Stomach (tissue), 9 donors: ENCODE results near the gene C19orf25. TPM values are rescaled to one million over a fixed set of nuclear protein-coding genes. Genes with fewer than 3 reads are reported as not detected.

ENCODE experiments used
- DNase-seq, 2 donors: peaks; one replicate each; pipeline versions ENCODE4 v3.0.0 to v3.0.0-alpha.2; 2013 to 2019
- H3K27ac ChIP-seq, 5 donors: fragments of 200-600 bp in 4 of 5; sonication (generic) in 4 of 5; one replicate each; pipeline ENCODE4 v1.5.1; 2013 to 2019; ENCODE audit warnings: mild to moderate bottlenecking in 1 of 5, moderate library complexity in 1 of 5
- H3K27me3 ChIP-seq, 3 donors: fragments of 200-600 bp; sonication (generic); one replicate each; pipeline ENCODE4 v1.5.1; 2017 to 2019; ENCODE audit warnings: mixed run types in 1 of 3
- H3K36me3 ChIP-seq, 4 donors: fragments of 200-600 bp; sonication (generic); 1 replicate in 3 of 4; 2 replicates in 1 of 4; pipeline ENCODE4 v1.5.1; 2016 to 2019
- H3K4me1 ChIP-seq, 4 donors: fragments of 200-600 bp; sonication (generic); one replicate each; pipeline ENCODE4 v1.5.1; 2016 to 2019
- H3K4me3 ChIP-seq, 4 donors: fragments of 200-600 bp; sonication (generic) in 3 of 4; one replicate each; pipeline ENCODE4 v1.5.1; 2016 to 2019; ENCODE audit warnings: mild to moderate bottlenecking in 1 of 4
- H3K9me3 ChIP-seq, 4 donors: fragments of 200-600 bp; sonication (generic); one replicate each; pipeline ENCODE4 v1.5.1; 2016 to 2019
- CTCF ChIP-seq, 7 experiments: fragments of 450-650 bp in 4 of 7; fragments of 200-600 bp in 3 of 7; sonication (generic) in 3 of 7; IDR thresholded peaks; one replicate each; pipeline ENCODE4 v1.5.1; 2016 to 2019; ENCODE audit warnings: antibody characterized with exemption in 7 of 7, control low read depth in 2 of 7, mild to moderate bottlenecking in 1 of 7
- EP300 ChIP-seq: sonication (generic); formaldehyde crosslinking; IDR thresholded peaks from one replicate; pipeline ENCODE4 v1.6.1; 2017; ENCODE audit warnings: antibody characterized with exemption
- POLR2A ChIP-seq, 4 donors: fragments of 450-650 bp; IDR thresholded peaks; one replicate each; pipeline ENCODE4 v1.6.1; 2016; ENCODE audit warnings: antibody characterized with exemption in 4 of 4, control low read depth in 2 of 4, mild to moderate bottlenecking in 1 of 4, moderate library complexity in 1 of 4
- POLR2AphosphoS5 ChIP-seq, 3 donors: sonication (generic); formaldehyde crosslinking; IDR thresholded peaks; one replicate each; pipeline ENCODE4 v1.6.1; 2016; ENCODE audit warnings: antibody characterized with exemption in 3 of 3
- WGBS, 5 donors: extraction: QIAGEN DNeasy Blood & Tissue Kit in 3 of 5; methylation state at CpG; one replicate each; pipeline versions ENCODE4 v1.1.5 to v1.1.7; 2013 to 2018; 5-methylcytosine and 5-hydroxymethylcytosine counted together
- intact Hi-C: fragments of 100-400 bp; cut with DNase I; formaldehyde crosslinking; loops from one replicate; pipeline ENCODE4 v1.15.1; 2023; ENCODE audit warnings: low total_unique reads
- polyA plus RNA-seq, 3 donors: library from polyadenylated mRNA; stranded (reverse); fragments of 200-250 nt; gene quantifications; one replicate each; pipeline ENCODE4 v1.2.3, GENCODE V29; 2013
- total RNA-seq, 5 donors: library from RNA; depleted of rRNA; stranded (reverse); fragments of >200 nt; gene quantifications; one replicate each; pipeline versions ENCODE4 v1.1.0 to v1.2.3, GENCODE V29; 2014 to 2016
- donor health status: healthy with polysubstance abuse.
- donor health status: Bipolar disorder and iron deficiency.
- donor health status: healthy.

The C19orf25 gene
- total and polyA plus RNA-seq, 8 donors = 5.4 to 84.3 (median 29.1) TPM

- no peaks in the 10 kb centered on the region for H3K27me3 ChIP-seq
- peaks cover 68 to 100% (median 100%) of the 10 kb centered on the region in 4 donors for H3K36me3 ChIP-seq
- no peak overlapping the region for H3K4me3 ChIP-seq
- H3K9me3 ChIP-seq = no peaks in the 10 kb centered on the region
- peaks cover 12 to 30% (median 15%) of the 10 kb centered on the region in 4 donors for H3K4me1 ChIP-seq
- no peak for DNase-seq
- 92 to 94% (median 92%) methylated on average over 23 to 27 of the region's 27 CpGs for WGBS, 5 donors
- H3K27ac ChIP-seq = no peak overlapping the region
- no peak for TF ChIP-seq POLR2A (IDR thresholded peaks at IDR 0.05)
- TF ChIP-seq EP300 = no peak
- TF ChIP-seq POLR2AphosphoS5 (IDR thresholded peaks at IDR 0.05) = no peak
- intact Hi-C loops = no loop called here
Measured at GRCh38 chr19:1427221-1427920, 51.6 kb downstream of the C19orf25 start.

GRCh38 chr19:1426736-1427135 is 52.3 kb downstream of the C19orf25 start:
- intact Hi-C loops = no loop called here
- WGBS, 5 donors = 77 to 85% (median 82%) methylated on average over 9 of the region's 9 CpGs
- DNase-seq = no peak
- Histone ChIP-seq H3K4me3 (no peak overlapping the region), H3K36me3 (peaks cover 68 to 100% (median 100%) of the 10 kb centered on the region in 4 donors), H3K27me3 (no peaks in the 10 kb centered on the region), H3K4me1 (peaks cover 12 to 30% (median 15%) of the 10 kb centered on the region in 4 donors), H3K27ac (no peak overlapping the region), H3K9me3 (no peaks in the 10 kb centered on the region)
- TF ChIP-seq POLR2AphosphoS5 (IDR thresholded peaks at IDR 0.05) (no peak), CTCF (IDR thresholded peaks at IDR 0.05) (no peak), EP300 (no peak), POLR2A (IDR thresholded peaks at IDR 0.05) (no peak)

GRCh38 chr19:1425902-1426301 is 53.1 kb downstream of the C19orf25 start:
- DNase-seq = no peak

DNA sequence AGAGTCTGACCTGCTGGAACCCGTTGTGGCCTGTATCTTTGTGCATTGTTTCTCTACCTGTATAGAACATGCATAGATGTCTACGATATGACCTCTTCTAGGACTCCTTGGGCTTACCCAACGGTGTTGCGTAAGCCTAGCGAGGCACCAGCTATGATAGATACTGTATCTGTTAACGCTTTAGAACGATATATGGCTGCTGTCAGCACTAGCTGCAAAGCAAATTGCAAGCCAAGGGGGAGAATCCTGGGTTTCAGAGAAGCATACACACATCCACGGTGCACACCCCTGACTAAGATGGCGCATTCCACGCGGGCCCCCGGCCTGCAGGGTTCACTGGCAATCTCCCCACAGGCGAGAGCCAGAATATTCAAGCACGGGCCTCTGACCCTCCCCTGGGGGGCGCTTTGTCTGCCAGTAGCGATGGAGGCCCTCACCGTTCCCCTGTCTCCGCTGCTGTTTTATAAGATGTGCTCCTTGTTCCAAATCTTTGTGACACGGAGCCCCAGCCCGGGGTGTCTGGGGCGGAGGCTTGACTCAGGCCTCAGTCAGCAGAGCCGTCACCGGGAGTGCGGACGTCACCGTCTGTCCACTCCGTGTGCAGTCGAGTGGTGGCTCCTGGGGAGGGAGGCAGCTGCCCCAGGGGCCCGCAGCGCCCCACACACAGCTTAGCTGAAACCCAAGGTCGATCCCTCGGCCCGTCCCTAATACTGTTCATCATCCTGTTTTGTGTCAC is 53.7 kb downstream of the C19orf25 start:
- 86 to 91% (median 90%) methylated on average over 30 to 33 of the region's 33 CpGs for WGBS, 5 donors
- TF ChIP-seq POLR2AphosphoS5 (IDR thresholded peaks at IDR 0.05) (no peak), EP300 (no peak), CTCF (IDR thresholded peaks at IDR 0.05) (no peak), POLR2A (IDR thresholded peaks at IDR 0.05) (no peak)
- Histone ChIP-seq H3K9me3 (no peaks in the 10 kb centered on the region), H3K4me1 (peaks cover 11 to 26% (median 15%) of the 10 kb centered on the region in 4 donors), H3K27me3 (no peaks in the 10 kb centered on the region), H3K36me3 (peaks cover 71 to 100% (median 100%) of the 10 kb centered on the region in 4 donors), H3K4me3 (no peak overlapping the region), H3K27ac (no peak overlapping the region)
- DNase-seq = no peak
- intact Hi-C loops = no loop called here

More at GRCh38 chr19:1425902-1426301, 53.1 kb downstream of the C19orf25 start:
- Histone ChIP-seq H3K9me3 (no peaks in the 10 kb centered on the region), H3K36me3 (peaks cover 70 to 100% (median 100%) of the 10 kb centered on the region in 4 donors), H3K4me3 (no peak overlapping the region), H3K27me3 (no peaks in the 10 kb centered on the region), H3K4me1 (peaks cover 12 to 30% (median 15%) of the 10 kb centered on the region in 4 donors), H3K27ac (no peak overlapping the region)
- TF ChIP-seq POLR2A (IDR thresholded peaks at IDR 0.05) (no peak), POLR2AphosphoS5 (IDR thresholded peaks at IDR 0.05) (no peak), CTCF (IDR thresholded peaks at IDR 0.05) (no peak)
- intact Hi-C loops = no loop called here
- WGBS, 5 donors = 87 to 95% (median 94%) methylated on average over 13 to 14 of the region's 14 CpGs
